Measurements from ENCODE around the gene C2orf72. TPM values are rescaled to one million over a fixed set of nuclear protein-coding genes. Genes with fewer than 3 reads are reported as not detected.

Gene C2orf72
- total RNA-seq, 4 donors from 2014 or later, result 0.19 to 0.54 TPM; not detected in 2

DNA sequence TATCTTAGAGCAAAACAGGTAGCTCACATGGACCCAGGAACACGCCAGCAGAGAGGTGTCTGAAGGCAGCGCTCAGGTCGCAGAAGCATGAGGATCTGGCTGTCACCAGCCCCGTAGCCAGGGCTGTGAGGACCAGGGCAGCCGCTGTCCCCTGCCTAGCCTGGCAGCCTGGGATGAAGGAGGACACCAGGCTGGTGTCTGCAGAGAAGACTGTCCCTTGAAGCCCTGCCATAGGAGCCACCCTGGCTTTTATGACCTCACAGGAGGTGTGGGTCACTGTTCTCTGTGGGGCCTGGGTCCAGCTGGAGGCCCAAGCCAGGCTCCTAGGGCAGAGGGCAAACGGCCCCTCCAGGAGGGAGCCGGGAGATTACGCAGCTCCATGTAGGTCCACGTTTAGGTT is 41.5 kb upstream of the C2orf72 start, which contains the start of gene SPATA3:
Gene SPATA3 (plus strand): TSS at position 301 of the 400 bp plus-strand sequence. CDS start 113 bp downstream, outside the sequence.
- Histone ChIP-seq H3K9me3 (peaks cover 0 to 1% (median 0%) of the 10 kb centered on the region in 3 donors), H3K4me1 (no peaks in the 10 kb centered on the region), H3K4me3 (no peak within 1 kb of the TSS), H3K27me3 (peaks cover 66% of the 10 kb centered on the region), H3K36me3 (no peaks in the 10 kb centered on the region), H3K27ac (no peak within 1 kb of the TSS)
- no peak for ATAC-seq
- TF ChIP-seq EP300 (IDR thresholded peaks at IDR 0.05) (no peak), POLR2AphosphoS5 (IDR thresholded peaks at IDR 0.05) (no peak), POLR2A (IDR thresholded peaks at IDR 0.05) (no peak)
- TF ChIP-seq, protein P1, sequence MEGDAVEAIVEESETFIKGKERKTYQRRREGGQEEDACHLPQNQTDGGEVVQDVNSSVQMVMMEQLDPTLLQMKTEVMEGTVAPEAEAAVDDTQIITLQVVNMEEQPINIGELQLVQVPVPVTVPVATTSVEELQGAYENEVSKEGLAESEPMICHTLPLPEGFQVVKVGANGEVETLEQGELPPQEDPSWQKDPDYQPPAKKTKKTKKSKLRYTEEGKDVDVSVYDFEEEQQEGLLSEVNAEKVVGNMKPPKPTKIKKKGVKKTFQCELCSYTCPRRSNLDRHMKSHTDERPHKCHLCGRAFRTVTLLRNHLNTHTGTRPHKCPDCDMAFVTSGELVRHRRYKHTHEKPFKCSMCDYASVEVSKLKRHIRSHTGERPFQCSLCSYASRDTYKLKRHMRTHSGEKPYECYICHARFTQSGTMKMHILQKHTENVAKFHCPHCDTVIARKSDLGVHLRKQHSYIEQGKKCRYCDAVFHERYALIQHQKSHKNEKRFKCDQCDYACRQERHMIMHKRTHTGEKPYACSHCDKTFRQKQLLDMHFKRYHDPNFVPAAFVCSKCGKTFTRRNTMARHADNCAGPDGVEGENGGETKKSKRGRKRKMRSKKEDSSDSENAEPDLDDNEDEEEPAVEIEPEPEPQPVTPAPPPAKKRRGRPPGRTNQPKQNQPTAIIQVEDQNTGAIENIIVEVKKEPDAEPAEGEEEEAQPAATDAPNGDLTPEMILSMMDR (IDR thresholded peaks at IDR 0.05), result no peak
- 77 to 88% methylated on average over 3 to 6 of the region's 9 CpGs for WGBS, 2 donors (ENCODE audit: low coverage in 1 of 2)

DNA sequence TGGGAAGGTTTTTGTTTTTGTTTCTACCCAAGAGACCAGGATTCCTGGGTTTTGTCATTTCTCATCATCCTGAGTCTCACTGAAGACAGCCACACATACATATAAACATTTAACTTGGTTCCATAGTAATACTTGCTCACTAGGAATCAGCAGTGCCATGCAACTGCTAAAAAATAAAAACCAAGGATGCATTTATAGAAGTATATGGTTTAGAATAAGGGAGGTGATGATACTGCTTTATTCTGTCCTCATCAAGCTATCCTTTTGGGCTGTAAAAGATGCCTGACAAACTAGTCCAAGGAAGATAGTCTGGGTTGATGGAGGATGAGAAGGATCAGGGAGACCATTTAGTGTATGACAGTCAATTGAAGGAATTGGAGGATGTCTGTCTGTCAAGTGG is 40.7 kb upstream of the C2orf72 start:
- no peak for TF ChIP-seq POLR2A (IDR thresholded peaks at IDR 0.05)
- TF ChIP-seq EP300 (IDR thresholded peaks at IDR 0.05), result no peak
- TF ChIP-seq POLR2AphosphoS5 (IDR thresholded peaks at IDR 0.05), result no peak
- TF ChIP-seq, protein P1 (IDR thresholded peaks at IDR 0.05), result no peak
- ATAC-seq, result no peak
- no peaks in the 10 kb centered on the region for H3K36me3 ChIP-seq

GRCh38 chr2:230998882-230999281 is 38.4 kb upstream of the C2orf72 start:
- peaks cover 61% of the 10 kb centered on the region for H3K27me3 ChIP-seq
- no peaks in the 10 kb centered on the region for H3K4me1 ChIP-seq
- no peaks in the 10 kb centered on the region for H3K9me3 ChIP-seq
- WGBS, 2 donors (ENCODE audit: low coverage in 1 of 2), result 94% methylated on average over 2 of the region's 2 CpGs
- no peak overlapping the region for H3K27ac ChIP-seq
- no peak for ATAC-seq
- no peak overlapping the region for H3K4me3 ChIP-seq
- no peak for TF ChIP-seq POLR2AphosphoS5 (IDR thresholded peaks at IDR 0.05)
- TF ChIP-seq, protein P1 (IDR thresholded peaks at IDR 0.05), result no peak
- no peak for TF ChIP-seq EP300 (IDR thresholded peaks at IDR 0.05)
- TF ChIP-seq POLR2A (IDR thresholded peaks at IDR 0.05), result no peak
- no peaks in the 10 kb centered on the region for H3K36me3 ChIP-seq

More for the DNA sequence above, 40.7 kb upstream of the C2orf72 start:
- Histone ChIP-seq H3K9me3 (no peaks in the 10 kb centered on the region), H3K4me1 (no peaks in the 10 kb centered on the region), H3K27me3 (peaks cover 66% of the 10 kb centered on the region), H3K4me3 (no peak overlapping the region), H3K27ac (no peak overlapping the region)

- Histone ChIP-seq H3K4me1 (no peaks in the 10 kb centered on the region), H3K27ac (no peak overlapping the region), H3K4me3 (no peak overlapping the region), H3K36me3 (no peaks in the 10 kb centered on the region), H3K9me3 (no peaks in the 10 kb centered on the region), H3K27me3 (peaks cover 56% of the 10 kb centered on the region)
- ATAC-seq, result no peak
- TF ChIP-seq EP300 (IDR thresholded peaks at IDR 0.05), result no peak
- TF ChIP-seq POLR2AphosphoS5 (IDR thresholded peaks at IDR 0.05), result no peak
- TF ChIP-seq, protein P1 (IDR thresholded peaks at IDR 0.05), result no peak
- no peak for TF ChIP-seq POLR2A (IDR thresholded peaks at IDR 0.05)
- 65% methylated on average over 4 of the region's 4 CpGs; no CpG with 5 or more reads in 1 of the 2 donors for WGBS, 2 donors (ENCODE audit: low coverage in 1 of 2)
These were observed 37.8 kb upstream of the C2orf72 start for GRCh38 chr2:230999477-230999876.

GRCh38 chr2:231000211-231000904 is 37.0 kb upstream of the C2orf72 start:
- H3K36me3 ChIP-seq, result no peaks in the 10 kb centered on the region
- H3K4me1 ChIP-seq, result no peaks in the 10 kb centered on the region
- ATAC-seq, result no peak
- TF ChIP-seq POLR2AphosphoS5 (IDR thresholded peaks at IDR 0.05), result no peak
- TF ChIP-seq EP300 (IDR thresholded peaks at IDR 0.05), result no peak
- no peak for TF ChIP-seq POLR2A (IDR thresholded peaks at IDR 0.05)
- TF ChIP-seq, protein P1 (IDR thresholded peaks at IDR 0.05), result no peak
- H3K27me3 ChIP-seq, result peaks cover 47% of the 10 kb centered on the region
- H3K27ac ChIP-seq, result no peak overlapping the region
- no peak overlapping the region for H3K4me3 ChIP-seq
- no peaks in the 10 kb centered on the region for H3K9me3 ChIP-seq
- 42 to 58% methylated on average over 2 to 11 of the region's 24 CpGs for WGBS, 2 donors (ENCODE audit: low coverage in 1 of 2)

All from gastroesophageal sphincter (tissue), 4 donors.